Tibial nerve (tissue), 3 donors: ENCODE measurements around the gene CIITA.

Experiments used
- CTCF ChIP-seq, 5 experiments: fragments of 200-600 bp in 3 of 5; fragments of 450-650 bp in 2 of 5; sonication (generic) in 3 of 5; IDR thresholded peaks; one replicate each; pipeline ENCODE4 v1.5.1; 2016 to 2019; ENCODE audit warnings: antibody characterized with exemption in 5 of 5, mild to moderate bottlenecking in 3 of 5, moderate library complexity in 2 of 5
- POLR2A ChIP-seq, 2 donors: fragments of 450-650 bp; IDR thresholded peaks; one replicate each; pipeline ENCODE4 v1.6.1; 2017; ENCODE audit warnings: antibody characterized with exemption in 2 of 2, mild to moderate bottlenecking in 2 of 2, moderate library complexity in 2 of 2

GRCh38 chr16:10923650-10924214 lies 46.7 kb downstream of the CIITA start:
- TF ChIP-seq CTCF (IDR thresholded peaks at IDR 0.05) = no peak
- TF ChIP-seq POLR2A (IDR thresholded peaks at IDR 0.05) = no peak
